GM19372 (cell line): ENCODE results near the gene ATP2A3.

Experiments used
- ATAC-seq: cut with Tn5 transposase; IDR thresholded peaks from one replicate; pipeline ENCODE4 v1.9.1; 2021; ENCODE audit warnings: mild to moderate bottlenecking, low read depth, moderate library complexity; ENCODE audit not compliant: unreplicated experiment

The ATP2A3 gene

DNA sequence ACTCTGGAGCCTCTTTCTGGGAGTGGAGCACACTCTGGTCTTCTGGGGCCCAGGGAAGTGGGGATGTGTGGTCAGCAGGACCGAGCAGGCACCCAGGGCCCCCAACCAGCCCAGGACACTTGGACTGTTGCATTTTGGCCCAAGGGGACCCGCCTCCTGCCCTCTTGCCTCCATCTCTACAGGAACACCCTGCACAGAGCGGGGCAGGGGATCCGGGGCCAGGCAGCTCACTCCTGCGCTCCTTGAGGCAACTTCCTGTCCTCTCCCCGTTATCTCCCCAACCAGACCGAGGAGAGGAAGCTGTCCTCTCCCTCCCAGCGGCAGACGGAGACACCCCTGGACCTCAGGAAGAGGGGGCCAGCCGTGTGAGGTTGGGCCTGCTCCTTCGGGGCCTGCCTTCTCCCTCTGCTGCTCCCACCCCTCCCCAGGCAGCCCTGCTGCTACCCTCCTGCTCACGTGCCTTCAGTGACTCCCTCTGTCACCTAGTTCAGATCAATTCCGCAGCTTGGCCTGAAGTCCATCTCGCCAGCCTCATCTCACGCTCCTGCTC lies 10.0 kb upstream of the ATP2A3 start:
- no peak for ATAC-seq

DNA sequence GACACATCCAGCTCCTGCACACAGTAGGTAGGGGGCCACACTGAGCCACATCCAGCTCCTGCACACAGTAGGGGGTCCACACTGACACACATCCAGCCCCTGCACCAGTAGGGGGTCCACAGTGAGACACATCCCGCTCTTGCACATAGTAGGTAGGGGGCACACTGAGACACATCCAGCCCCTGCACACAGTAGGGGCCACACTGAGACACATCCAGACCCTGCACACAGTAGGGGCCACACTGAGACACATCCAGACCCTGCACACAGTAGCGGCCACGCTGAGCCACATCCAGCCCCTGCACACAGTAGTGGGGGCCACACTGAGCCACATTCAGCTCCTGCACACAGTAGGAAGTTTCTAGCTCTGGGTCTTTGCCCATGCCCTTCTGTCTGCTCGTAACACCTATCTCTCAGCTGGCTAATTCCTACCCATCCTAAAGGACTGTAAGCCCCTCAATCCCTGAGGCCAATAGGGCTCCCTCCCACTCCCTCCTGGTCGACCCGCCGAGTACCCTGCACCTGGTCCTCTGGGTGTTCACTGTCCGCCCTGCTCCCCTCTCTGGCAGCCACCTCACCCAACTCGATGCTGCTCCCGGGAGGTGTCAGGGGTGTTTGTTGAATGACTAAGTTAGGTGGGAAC lies 9.4 kb upstream of the ATP2A3 start:
- no peak for ATAC-seq

DNA sequence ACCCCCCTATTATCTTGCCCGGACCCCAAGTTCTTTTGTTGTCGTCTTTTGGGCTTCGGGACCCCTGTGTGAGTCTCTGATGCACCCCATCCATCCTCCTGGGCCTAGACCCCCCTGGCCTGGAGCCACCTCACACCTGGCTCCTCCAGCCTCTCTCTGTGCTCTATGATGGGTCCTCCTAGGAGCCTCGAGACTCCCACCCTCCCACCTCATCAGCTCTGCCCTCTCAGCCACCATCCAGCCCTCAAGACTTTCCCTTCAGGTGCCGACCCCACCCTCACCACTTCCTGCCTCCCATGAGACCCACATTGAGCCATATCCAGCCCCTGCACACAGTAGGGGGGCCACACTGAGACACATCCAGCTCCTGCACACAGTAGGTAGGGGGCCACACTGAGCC lies 8.7 kb upstream of the ATP2A3 start:
- no peak for ATAC-seq

DNA sequence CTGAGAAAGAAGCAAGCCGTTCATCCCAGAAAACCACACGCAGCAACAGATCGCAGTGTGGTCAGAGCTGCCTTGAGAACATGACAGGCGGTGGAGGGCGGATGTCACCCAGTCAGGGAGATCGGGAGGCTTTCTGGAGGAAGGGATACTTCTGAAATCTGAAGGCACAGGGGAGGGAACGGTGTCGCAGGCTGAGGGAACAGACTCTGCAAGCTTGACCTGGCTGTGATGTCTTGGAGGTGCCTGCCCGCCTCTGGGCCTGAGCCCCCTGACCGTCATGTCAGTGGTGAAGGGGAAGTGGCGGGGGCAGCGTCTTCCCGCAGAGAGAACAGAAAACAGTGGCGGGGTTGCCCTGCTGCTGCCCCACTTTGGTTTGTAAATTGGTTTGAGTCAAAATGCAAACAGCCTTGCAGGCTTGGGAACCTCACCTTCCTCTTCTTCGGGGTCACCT lies 8.1 kb upstream of the ATP2A3 start:
- no peak for ATAC-seq

DNA sequence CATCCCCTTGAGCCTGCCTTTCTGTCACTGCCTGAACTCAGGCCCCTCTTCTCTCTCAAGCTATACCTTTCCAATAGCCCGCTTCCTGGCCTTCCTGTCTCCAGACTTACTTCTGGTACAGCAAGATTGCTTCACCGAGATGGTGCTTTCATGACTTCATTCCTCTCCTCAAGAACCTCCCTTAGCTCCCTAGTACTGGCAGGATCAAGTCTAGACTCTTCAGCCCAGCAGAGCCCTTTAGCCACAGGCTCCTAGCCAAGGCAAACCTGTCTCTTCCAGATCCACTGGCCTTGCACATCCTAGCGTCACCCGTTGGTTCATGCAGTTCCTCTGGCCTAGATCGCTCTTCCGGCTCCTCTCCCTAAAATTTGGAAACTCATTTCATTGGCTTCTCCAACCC lies 6.4 kb upstream of the ATP2A3 start:
- no peak for ATAC-seq

DNA sequence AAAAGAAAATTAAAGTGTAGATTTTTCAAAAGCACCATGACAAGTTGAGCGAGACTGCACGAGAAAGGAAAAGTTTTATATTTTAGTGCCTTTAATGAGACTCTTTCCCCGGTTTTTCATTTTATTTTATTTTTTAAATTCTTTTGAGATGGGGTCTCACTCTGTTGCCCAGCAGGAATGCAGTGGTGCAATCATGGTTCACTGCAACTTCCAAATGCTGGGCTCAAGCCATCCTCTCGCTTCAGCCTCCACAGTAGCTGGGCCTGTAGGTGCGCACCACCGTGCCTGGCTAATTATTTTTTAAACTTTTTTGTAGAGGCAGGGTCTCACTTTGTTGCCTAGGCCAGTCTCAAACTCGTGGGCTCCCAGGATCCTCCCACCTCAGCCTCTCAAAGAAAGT lies 5.7 kb upstream of the ATP2A3 start:
- no peak for ATAC-seq

DNA sequence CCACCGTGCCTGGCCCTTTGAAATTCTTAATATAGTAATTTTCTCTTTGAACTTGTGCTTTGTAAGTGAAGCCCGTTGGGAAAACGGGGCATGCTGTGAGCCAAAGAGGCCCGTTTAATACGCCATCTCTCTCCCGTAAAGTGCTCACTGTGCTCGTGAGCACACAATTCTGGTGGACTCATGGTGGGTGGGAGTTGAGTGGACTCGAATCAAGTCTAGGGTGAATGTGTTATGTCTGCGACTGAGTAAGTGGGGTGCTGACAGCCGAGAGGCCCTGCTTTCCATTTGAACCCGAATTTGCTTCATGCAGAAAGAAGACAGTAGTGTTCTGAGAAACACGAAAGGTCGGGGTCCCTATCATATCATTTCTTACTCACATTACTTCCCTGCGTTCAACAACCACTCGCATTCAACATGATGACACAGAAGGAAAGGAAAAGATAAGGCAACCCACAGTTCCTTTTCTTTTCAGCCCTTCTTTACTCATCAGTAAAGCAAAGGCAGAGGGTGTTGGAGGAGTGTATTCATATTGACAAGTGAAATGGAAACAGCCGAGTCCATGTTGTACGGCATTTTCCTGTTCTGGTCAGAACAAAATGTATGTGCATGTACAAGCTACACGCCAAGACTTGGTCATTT lies 4.8 kb upstream of the ATP2A3 start:
- no peak for ATAC-seq

DNA sequence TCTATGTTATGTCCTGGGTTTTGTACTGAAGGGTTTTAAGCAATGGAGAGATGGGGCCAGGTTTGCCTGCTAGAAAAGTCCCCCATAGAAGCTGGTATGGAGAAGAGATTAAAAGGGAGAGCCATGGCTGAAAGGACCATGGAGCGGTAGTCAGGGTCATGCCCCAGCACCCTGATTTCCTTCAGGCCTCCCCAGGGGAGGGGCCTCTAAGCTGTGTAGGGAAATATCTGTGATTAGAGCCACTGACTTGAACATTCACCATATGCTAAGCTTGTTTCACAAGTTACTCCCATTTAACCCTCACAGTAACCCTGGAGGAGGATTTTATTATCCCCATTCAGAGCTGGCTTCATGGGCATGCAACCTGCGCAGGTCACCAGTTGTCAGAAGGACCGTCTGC lies 3.8 kb upstream of the ATP2A3 start:
- no peak for ATAC-seq

DNA sequence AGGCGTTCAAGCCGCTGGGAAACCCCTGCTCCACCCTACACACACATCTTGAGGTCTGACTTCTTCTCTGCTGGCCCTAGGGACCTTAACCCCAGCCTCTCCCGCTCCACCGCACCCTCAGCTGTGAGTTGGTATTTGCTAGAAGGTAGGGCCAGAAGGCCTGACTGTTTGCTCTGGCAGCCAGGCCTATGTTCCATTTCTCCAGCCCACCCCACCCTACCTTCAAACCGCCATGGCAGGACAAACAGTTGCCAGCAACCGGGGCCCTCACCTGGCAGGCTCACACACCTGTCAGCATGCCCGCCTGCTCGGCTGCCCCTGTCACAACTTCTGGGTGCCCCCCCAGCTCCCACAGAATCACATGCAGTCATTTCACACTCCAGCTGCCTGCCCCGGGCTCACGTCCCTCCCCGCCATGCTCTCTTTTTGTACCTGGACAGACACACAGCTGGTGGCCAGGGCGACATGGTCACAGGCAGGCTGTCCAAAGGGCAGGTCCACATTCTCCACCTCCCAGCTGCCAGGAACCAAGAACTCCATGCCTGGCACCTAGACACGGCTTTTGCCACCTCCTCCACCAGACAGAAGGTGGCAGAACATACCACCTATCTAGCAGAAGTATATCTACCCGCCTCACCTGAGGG lies 2.6 kb upstream of the ATP2A3 start:
- no peak for ATAC-seq

DNA sequence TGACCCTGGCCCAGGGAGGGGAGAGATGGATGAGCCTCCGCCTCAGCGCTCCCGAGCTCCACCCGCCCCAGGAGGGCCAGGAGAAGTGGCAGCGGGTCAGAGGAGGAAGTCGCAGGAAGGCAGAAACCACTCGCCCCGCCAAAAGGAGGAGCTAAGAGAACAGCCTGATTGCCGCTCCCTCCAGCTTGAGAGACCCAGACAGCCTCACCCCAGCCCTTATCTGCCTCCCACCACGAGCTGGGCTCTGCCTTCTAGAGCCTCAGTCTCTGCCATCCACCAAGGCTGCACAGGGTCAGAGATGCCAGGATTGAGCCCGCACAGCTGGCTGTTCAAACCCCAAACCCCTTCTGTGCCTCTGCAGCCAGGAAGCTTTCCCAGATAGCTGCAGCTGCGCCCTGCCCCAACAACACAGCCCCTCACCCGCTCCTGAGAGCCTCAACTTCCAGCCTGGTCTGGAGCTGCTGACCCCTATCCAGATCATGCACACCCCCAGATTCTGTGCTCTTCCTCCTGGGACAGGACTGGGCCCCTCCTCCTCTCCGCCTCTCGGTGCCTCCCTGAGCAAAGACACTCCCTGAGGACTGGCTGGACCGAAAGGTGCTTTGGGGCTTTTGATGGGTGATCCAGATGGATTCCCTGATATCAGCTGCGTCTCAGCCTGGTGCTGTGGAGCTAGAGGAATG lies 1.0 kb upstream of the ATP2A3 start:
- ATAC-seq = no peak

DNA sequence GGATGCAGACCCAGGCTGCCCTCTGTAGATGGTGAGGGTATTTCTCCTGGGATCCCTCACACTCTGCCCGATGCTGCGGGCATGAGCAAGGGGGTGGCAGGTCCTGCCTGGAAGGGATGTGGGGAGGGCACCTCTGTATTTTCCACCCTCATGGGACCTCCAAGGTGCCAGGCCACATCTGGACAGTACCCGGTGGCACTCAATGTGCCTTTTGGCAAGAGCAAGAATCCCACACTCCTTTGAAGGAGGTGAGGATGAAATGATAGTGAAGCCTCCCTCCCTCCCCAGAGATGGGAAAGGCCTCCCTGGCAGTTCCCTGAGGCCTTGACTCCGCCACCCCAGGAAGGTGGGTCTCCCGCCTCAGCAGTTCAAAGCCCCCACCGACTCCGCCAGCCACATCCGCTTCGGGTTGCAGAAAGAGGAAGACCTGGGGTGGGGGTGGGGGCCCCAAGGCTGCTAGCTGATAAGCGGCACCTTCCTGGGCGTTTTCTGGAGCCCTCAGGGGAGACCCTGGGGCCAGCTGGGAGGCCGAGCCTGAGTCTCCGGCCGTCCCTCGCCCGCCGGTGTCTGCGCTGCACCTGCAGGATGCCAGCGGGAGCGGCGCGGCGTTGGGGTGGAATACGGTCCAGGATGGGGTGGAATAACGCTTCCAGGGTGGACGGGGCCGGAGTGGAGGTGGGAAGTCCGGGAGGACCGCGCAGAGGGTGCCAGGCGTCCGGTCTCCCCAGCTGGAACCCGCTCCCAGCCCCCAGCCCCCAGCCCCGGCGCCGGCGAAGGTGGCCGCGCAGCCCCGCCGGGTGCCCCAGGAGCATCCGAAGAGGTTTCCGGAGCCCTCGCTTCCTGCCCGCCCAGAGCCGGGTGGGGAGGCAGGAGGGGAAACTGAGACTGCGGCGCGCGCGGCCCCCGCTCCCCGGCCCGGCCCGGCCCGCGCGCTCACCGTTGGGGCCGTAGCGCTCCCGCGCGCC lies 718 bp downstream of the ATP2A3 start:
- no peak for ATAC-seq

DNA sequence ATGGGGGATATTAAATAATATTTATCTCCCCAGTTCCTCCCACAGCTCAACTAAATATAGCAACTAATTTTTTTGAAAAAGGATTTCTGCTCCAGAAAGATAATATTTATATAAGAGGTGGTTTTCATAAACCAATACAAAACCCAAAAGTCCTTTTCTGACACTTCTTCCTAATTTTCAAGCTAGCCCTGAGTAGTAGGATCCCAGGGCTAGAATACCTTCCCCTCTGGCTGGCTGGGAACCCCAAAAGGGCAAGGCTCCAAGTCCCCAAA lies 1.3 kb downstream of the ATP2A3 start:
- no peak for ATAC-seq

DNA sequence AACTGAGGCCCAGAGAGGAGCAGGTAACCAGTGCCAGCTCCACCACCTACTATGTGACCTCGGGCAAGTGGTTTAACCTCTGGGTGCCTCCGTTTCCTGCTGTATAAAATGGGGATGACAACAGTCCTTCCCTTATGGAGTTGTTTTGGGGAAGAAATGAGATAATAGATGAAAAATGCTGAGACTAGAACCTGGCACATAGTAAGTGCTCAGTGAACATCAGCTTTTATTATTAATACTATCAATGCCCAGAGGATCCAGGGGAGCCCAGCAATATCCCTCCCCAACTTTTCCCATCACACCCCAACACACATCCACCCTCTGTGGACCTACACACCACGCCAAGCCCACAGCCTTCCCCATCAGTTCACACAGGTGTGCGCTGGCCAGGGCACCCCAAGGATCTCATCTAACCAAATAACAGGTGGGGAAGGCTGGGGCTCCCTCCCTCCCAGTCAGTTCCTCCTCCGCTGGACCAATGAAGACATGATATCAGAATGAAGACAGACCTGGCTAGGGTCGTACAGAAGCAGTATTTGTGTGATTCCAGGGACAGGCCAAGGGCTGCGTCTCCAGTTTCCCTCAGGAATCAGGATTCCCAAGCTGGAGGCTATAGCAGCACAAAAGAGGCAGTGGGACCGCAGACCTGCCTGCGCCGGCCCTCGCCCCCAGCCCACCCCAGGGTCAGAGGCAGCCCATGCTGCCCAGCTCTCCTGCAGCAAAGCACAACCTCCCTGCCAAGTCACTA lies 1.8 kb downstream of the ATP2A3 start:
- ATAC-seq = no peak

DNA sequence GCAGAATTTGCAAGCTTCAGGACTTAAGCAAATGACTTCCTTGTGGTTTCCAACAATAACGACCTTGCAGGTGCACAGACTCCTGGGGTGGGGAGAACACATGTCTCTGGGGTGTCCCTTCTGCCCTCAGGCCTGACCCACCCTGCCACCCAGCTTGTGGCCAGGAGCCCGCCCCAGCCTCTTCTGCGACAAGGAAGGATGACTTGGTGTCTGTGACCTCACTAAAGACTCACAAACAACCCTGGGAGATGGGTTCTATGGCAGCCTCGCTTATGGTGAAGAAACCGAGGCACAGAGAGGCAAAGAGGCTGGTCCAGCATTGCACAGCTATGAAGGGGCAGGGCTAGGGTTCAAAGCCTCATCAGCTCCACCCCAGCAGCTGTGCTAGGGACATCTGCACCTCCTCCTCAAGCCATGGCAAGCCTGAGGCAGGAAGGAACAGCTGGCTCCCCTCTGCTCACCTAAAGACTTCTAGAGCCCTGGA lies 2.6 kb downstream of the ATP2A3 start:
- ATAC-seq = no peak

DNA sequence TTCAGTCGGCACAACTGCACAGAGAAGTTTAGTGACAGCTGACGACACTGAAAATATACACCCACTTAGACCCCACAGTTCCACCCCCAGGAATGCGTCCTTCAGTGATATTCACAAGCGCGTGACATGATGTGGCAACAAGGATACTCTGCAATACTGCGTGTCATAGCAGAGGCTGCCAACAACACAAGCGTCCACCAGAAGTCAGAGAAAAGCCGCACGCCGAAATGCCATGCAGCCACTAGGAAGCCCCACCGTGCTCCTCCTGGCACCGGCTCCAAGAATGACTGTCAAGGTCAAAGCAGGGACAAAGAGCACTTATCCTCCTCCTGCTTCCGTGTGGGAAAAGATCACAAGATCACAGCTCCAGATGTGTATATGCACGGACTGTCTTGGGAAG lies 3.5 kb downstream of the ATP2A3 start:
- ATAC-seq = no peak

DNA sequence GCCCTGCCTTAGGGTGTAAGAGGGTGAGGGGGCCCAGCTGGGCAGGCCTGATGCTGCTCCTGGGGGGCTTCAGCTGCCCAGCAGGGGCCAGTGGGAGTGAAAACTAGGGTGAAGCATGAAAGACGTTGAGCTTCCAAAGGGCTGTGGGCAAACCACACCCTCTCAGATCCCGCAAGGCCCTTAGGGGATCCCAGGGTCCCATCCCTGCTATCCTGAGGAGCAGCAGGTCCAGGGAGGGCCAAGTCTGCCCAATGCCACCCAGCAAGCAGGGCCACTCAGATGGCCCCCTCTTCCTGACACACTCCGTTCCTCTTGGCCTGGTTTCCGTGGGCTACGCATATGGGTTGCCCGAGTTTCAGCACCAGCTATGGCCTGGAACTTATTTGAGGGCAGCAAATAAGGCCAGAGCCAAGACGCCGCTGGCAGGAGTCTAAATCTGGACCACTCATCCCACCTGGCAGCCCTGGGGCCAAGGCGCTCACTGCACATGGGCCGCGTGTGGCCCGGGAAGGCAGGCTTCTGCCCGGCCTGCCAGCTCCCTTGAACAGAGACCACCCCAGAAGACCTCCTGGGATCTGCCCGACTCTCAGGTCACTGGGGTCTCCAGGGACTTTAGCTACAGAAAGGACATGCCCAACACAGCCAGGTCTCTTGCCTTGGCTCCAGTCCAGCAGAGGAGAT lies 4.2 kb downstream of the ATP2A3 start:
- ATAC-seq = no peak

DNA sequence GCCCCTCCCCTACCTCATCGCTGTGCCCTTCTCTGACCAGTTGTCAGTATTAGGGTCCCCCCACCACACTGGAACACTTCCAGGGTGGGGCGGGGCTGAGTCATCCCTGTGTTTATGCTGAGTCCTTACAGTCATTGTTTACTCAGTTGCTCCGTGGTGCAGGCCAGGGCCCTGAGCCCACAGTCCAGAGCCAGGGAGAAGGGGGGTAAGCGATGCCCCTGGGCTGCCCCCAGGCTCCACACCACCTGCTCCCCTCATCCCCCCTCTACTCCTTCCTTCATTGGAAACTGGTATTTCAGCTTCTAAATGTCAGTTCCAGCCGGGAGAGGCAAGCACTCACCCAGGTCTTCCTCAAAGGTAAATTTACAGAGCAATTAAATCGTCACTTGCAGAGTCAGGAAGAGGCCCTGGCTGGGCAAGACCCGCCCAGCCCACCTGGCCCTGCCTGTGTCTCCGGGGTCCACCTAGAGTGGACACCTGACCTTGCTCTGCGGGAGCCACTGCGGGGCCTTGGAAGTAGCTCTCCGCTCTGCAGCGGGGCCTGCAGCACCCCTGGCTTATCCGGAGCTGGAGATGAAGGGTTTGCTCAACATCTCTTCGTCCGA lies 4.8 kb downstream of the ATP2A3 start:
- no peak for ATAC-seq

DNA sequence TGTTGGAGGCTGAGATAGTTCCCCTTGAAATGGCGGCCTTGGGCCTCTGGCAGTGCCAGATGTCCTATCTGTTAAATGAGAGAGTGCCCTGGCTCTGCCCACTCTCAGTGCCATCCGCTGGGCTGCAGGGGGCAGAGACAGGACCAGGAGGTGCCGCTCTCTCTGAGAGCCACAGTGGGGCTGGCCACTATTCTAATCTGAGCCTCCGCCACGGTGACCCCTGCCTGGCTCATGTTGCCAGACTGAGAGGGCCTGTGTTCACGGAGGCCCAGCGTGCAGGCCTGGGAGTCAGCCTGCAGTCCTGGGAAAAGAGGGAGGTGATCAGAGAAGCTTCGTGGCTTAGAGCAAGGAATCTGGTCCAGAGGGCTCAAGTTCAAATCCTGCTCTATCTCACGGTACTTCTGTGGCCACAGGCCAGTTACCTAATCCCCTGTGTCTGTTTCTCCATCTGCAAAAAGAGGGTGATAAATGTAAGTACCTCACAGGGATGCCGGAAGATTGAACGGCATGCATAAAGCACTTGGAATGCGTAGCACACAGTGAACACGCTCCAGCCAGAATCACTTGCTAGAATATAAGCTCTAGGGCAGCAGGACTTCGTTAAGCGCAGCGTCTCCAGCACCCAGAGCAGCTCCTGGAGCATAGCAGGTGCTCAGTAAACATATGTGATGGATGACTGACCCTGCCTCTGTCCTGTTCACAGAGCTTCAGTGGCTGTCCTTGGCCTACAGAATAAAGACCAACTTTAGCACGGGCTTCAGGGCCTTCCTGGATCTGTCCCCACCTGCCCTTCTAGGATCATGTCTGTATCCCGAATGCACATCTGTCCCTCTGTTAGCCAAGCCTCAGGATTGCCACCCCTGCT lies 6.3 kb downstream of the ATP2A3 start:
- ATAC-seq = no peak
